ACC112 (cell line): ENCODE results near the gene LRRC31.
A peak's percentile ranks its signal among the peaks of the same experiment; 100 is the strongest.

Experiments
- H2AFZ ChIP-seq: fragments of 200-600 bp; sonication (generic); one replicate; pipeline ENCODE4 v1.6.0; 2017; ENCODE audit warnings: antibody characterized with exemption, low read length; ENCODE audit not compliant: unreplicated experiment
- H3K27ac ChIP-seq: fragments of 200-600 bp; sonication (generic); 2 replicates; pipeline ENCODE4 v1.5.1; 2014; ENCODE audit warnings: low read depth, mild to moderate bottlenecking, antibody characterized with exemption, low read length, moderate library complexity
- H3K27me3 ChIP-seq: fragments of 200-600 bp; sonication (generic); 2 replicates; pipeline ENCODE4 v1.6.1; 2014; ENCODE audit warnings: mild to moderate bottlenecking, antibody characterized with exemption, low read length, moderate library complexity, mixed read lengths; ENCODE audit not compliant: insufficient read depth
- H3K36me3 ChIP-seq: fragments of 200-600 bp; sonication (generic); 2 replicates; pipeline ENCODE4 v1.6.1; 2016; ENCODE audit warnings: mild to moderate bottlenecking, antibody characterized with exemption, low read length, moderate library complexity, mixed read lengths; ENCODE audit not compliant: insufficient read depth
- H3K4me1 ChIP-seq: fragments of 200-600 bp; sonication (generic); one replicate; pipeline ENCODE4 v1.6.1; 2016; ENCODE audit warnings: low read length, mixed read lengths; ENCODE audit not compliant: insufficient read depth, unreplicated experiment, control insufficient read depth
- H3K4me3 ChIP-seq: fragments of 200-600 bp; sonication (generic); 2 replicates; pipeline ENCODE4 v1.5.1; 2014; ENCODE audit warnings: mild to moderate bottlenecking, low read depth, low read length
- H3K79me2 ChIP-seq: fragments of 200-600 bp; sonication (generic); one replicate; pipeline ENCODE4 v1.6.0; 2016; ENCODE audit warnings: low read length; ENCODE audit not compliant: control insufficient read depth, unreplicated experiment, insufficient read depth

Gene LRRC31

GRCh38 chr3:169863458-169863899 is 6.3 kb downstream of the LRRC31 start:
- Histone ChIP-seq H2AFZ (peak overlapping the region; percentile 64), H3K27ac (no peak overlapping the region), H3K4me1 (no peaks in the 10 kb centered on the region), H3K36me3 (no peaks in the 10 kb centered on the region), H3K4me3 (no peak overlapping the region), H3K27me3 (0 out of 2 replicates have a peak, but pooled peaks cover under 1% of the 10 kb centered on the region), H3K79me2 (no peaks in the 10 kb centered on the region)

GRCh38 chr3:169861871-169862270 is 7.9 kb downstream of the LRRC31 start:
- Histone ChIP-seq H3K4me1 (no peaks in the 10 kb centered on the region), H3K27me3 (peaks cover 13% of the 10 kb centered on the region), H3K27ac (no peak overlapping the region), H3K36me3 (no peaks in the 10 kb centered on the region), H3K4me3 (no peak overlapping the region), H2AFZ (no peak overlapping the region), H3K79me2 (no peaks in the 10 kb centered on the region)

GRCh38 chr3:169857811-169858210 is 11.9 kb downstream of the LRRC31 start:
- Histone ChIP-seq H3K27ac (no peak overlapping the region), H3K79me2 (no peaks in the 10 kb centered on the region), H2AFZ (no peak overlapping the region), H3K4me3 (no peak overlapping the region), H3K36me3 (no peaks in the 10 kb centered on the region), H3K4me1 (no peaks in the 10 kb centered on the region), H3K27me3 (peaks cover 38% of the 10 kb centered on the region)

- no peaks in the 10 kb centered on the region for H3K36me3 ChIP-seq
- H2AFZ ChIP-seq, result no peak overlapping the region
- H3K27me3 ChIP-seq, result peaks cover 38% of the 10 kb centered on the region
- H3K79me2 ChIP-seq, result no peaks in the 10 kb centered on the region
- H3K27ac ChIP-seq, result no peak overlapping the region
- H3K4me1 ChIP-seq, result no peaks in the 10 kb centered on the region
- no peak overlapping the region for H3K4me3 ChIP-seq
These were observed 14.2 kb downstream of the LRRC31 start for GRCh38 chr3:169855514-169855913.

- H3K36me3 ChIP-seq, result no peaks in the 10 kb centered on the region
- H3K27me3 ChIP-seq, result peaks cover 18% of the 10 kb centered on the region
- H3K4me3 ChIP-seq, result no peak overlapping the region
- no peak overlapping the region for H3K27ac ChIP-seq
- peaks cover 9% of the 10 kb centered on the region for H3K4me1 ChIP-seq
- no peak overlapping the region for H2AFZ ChIP-seq
- H3K79me2 ChIP-seq, result no peaks in the 10 kb centered on the region
These were observed 19.1 kb downstream of the LRRC31 start for GRCh38 chr3:169850618-169851017.

GRCh38 chr3:169848741-169849140 is 21.0 kb downstream of the LRRC31 start:
- Histone ChIP-seq H2AFZ (no peak overlapping the region), H3K27me3 (peaks cover 8% of the 10 kb centered on the region), H3K4me3 (no peak overlapping the region), H3K36me3 (no peaks in the 10 kb centered on the region), H3K4me1 (peaks cover 9% of the 10 kb centered on the region), H3K27ac (no peak overlapping the region), H3K79me2 (no peaks in the 10 kb centered on the region)

- Histone ChIP-seq H3K79me2 (no peaks in the 10 kb centered on the region), H3K27me3 (no peaks in the 10 kb centered on the region; the same call in 1 of the 2 replicates), H3K4me1 (peaks cover 9% of the 10 kb centered on the region), H3K36me3 (no peaks in the 10 kb centered on the region), H2AFZ (no peak overlapping the region), H3K27ac (no peak overlapping the region), H3K4me3 (no peak overlapping the region)
These were observed 21.8 kb downstream of the LRRC31 start for GRCh38 chr3:169847896-169848295.

GRCh38 chr3:169846458-169847193 is 23.1 kb downstream of the LRRC31 start:
- H3K4me3 ChIP-seq, result no peak overlapping the region

GRCh38 chr3:169842960-169843359 is 26.8 kb downstream of the LRRC31 start:
- no peak overlapping the region for H3K27ac ChIP-seq
- H3K79me2 ChIP-seq, result no peaks in the 10 kb centered on the region
- H2AFZ ChIP-seq, result no peak overlapping the region
- peaks cover 9% of the 10 kb centered on the region for H3K4me1 ChIP-seq
- H3K27me3 ChIP-seq, result no peaks in the 10 kb centered on the region
- no peaks in the 10 kb centered on the region for H3K36me3 ChIP-seq
- H3K4me3 ChIP-seq, result no peak overlapping the region

More at GRCh38 chr3:169846458-169847193, 23.1 kb downstream of the LRRC31 start:
- Histone ChIP-seq H3K27me3 (no peaks in the 10 kb centered on the region; the same call in 1 of the 2 replicates), H2AFZ (no peak overlapping the region), H3K36me3 (no peaks in the 10 kb centered on the region), H3K4me1 (peaks cover 9% of the 10 kb centered on the region), H3K27ac (peak overlapping the region; percentile 33; the same call in 1 of the 2 replicates), H3K79me2 (no peaks in the 10 kb centered on the region)

- Histone ChIP-seq H3K27ac (no peak overlapping the region), H3K4me3 (no peak overlapping the region), H2AFZ (no peak overlapping the region), H3K36me3 (no peaks in the 10 kb centered on the region), H3K79me2 (no peaks in the 10 kb centered on the region), H3K27me3 (no peaks in the 10 kb centered on the region), H3K4me1 (no peaks in the 10 kb centered on the region)
These were observed 28.6 kb downstream of the LRRC31 start for GRCh38 chr3:169841171-169841570.

GRCh38 chr3:169838511-169839030 is 31.2 kb downstream of the LRRC31 start:
- no peak overlapping the region for H2AFZ ChIP-seq
- no peaks in the 10 kb centered on the region for H3K36me3 ChIP-seq

More at GRCh38 chr3:169838511-169839030, 31.2 kb downstream of the LRRC31 start:
- Histone ChIP-seq H3K27me3 (no peaks in the 10 kb centered on the region), H3K4me1 (no peaks in the 10 kb centered on the region), H3K79me2 (no peaks in the 10 kb centered on the region), H3K27ac (no peak overlapping the region), H3K4me3 (no peak overlapping the region)
